Activated naive CD8-positive, alpha-beta T cell treated with anti-CD3 and anti-CD28 coated beads, Interleukin-2, amount 50 U/mL, for 24 hours (primary cell): Measurements from ENCODE around the gene TPSB2.

Experiments used
- ATAC-seq: fragments of 150-1000 bp; cut with Tn5 transposase; one replicate; pipeline ENCODE4 v1.10.0; 2021
- DNase-seq: peaks from one replicate; pipeline ENCODE4 v3.0.0; 2021
- H3K27ac Mint-ChIP-seq: one replicate; pipeline ENCODE4 v1.8.0; 2021; ENCODE audit warnings: mild to moderate bottlenecking, mixed read lengths
- H3K27me3 Mint-ChIP-seq: one replicate; pipeline ENCODE4 v1.8.0; 2021; ENCODE audit warnings: mixed read lengths
- H3K36me3 Mint-ChIP-seq: one replicate; pipeline ENCODE4 v1.8.0; 2021; ENCODE audit warnings: low read depth, mixed read lengths
- H3K4me1 Mint-ChIP-seq: one replicate; pipeline ENCODE4 v1.8.0; 2021; ENCODE audit warnings: mixed read lengths
- H3K4me3 Mint-ChIP-seq: one replicate; pipeline ENCODE4 v1.8.0; 2021; ENCODE audit warnings: mild to moderate bottlenecking, moderate library complexity, mixed read lengths
- H3K9me3 Mint-ChIP-seq: one replicate; pipeline ENCODE4 v1.8.0; 2021; ENCODE audit warnings: mixed read lengths

TPSB2 gene

DNA sequence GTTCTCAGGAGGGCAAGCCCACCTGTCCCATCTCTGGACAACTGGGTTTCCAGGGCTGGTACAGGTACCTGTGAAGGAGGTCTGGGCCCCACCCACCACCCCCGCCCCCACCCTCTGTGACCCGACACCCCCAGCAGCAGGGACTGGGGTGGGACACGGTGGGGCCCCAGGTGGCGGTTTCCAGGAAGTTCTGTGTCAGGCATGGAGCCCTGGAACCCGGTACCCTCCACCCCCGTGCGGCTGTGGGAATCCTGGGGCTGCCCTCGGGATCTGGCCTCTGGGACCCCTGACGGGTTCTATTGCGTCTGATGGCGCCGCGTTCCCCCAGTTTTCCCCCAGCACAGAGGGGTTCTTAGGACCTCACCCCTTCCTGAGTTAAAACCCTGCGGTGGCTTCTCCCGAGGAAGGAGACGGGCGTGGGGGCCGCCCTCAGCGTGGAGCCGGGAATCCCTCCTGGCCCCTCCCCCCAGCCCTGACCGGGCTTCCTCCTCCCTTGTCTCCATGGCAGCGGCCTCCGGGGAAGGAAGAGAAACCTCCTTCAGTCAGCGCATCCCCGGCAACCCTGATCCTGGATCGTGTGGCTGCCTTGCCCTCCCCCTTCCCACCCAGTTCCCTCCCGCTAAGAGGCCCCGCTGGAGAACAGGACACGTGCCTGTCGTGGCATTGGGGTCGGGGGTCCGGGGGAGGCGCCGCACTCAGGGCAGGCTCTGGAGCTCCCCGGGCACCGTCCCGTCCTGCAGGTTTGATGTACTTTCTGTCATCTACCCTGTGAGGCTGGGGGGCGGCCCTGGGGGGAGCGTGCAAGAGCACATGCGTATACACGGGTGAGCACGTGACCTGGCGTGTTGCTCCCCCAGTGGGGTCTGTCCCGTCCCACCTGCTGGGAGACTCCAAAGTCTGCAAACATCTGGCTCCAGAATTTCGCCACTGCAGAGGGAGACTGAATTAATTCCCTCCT is 46.8 kb downstream of the TPSB2 start:
- no peak overlapping the region for H3K27ac Mint-ChIP-seq
- ATAC-seq = no peak
- H3K27me3 Mint-ChIP-seq = no peaks in the 10 kb centered on the region
- no peaks in the 10 kb centered on the region for H3K36me3 Mint-ChIP-seq
- no peaks in the 10 kb centered on the region for H3K4me1 Mint-ChIP-seq
- no peaks in the 10 kb centered on the region for H3K9me3 Mint-ChIP-seq
- H3K4me3 Mint-ChIP-seq = no peak overlapping the region
- DNase-seq = no peak

DNA sequence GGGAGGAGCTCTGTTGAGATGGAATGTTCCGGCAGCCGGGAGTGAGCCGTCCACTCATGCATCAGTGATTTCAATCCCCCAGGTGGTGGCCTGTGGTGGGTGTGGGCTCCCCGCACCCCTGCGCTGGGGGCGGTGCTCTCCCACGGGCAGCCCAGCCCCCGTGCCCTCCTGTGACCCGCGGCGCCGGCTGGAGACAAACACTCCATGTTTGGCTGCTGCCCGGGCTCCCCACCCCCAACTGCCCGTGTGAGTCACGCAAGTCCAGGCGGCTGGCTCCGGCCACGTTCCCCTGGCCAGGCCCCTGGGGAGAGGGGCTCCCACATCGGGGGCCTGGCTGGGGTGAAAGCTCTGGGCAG is 47.7 kb downstream of the TPSB2 start:
- DNase-seq = no peak
- no peak for ATAC-seq
- H3K4me3 Mint-ChIP-seq = no peak overlapping the region
- no peaks in the 10 kb centered on the region for H3K27me3 Mint-ChIP-seq
- no peak overlapping the region for H3K27ac Mint-ChIP-seq
- H3K36me3 Mint-ChIP-seq = no peaks in the 10 kb centered on the region
- H3K9me3 Mint-ChIP-seq = no peaks in the 10 kb centered on the region
- H3K4me1 Mint-ChIP-seq = no peaks in the 10 kb centered on the region

DNA sequence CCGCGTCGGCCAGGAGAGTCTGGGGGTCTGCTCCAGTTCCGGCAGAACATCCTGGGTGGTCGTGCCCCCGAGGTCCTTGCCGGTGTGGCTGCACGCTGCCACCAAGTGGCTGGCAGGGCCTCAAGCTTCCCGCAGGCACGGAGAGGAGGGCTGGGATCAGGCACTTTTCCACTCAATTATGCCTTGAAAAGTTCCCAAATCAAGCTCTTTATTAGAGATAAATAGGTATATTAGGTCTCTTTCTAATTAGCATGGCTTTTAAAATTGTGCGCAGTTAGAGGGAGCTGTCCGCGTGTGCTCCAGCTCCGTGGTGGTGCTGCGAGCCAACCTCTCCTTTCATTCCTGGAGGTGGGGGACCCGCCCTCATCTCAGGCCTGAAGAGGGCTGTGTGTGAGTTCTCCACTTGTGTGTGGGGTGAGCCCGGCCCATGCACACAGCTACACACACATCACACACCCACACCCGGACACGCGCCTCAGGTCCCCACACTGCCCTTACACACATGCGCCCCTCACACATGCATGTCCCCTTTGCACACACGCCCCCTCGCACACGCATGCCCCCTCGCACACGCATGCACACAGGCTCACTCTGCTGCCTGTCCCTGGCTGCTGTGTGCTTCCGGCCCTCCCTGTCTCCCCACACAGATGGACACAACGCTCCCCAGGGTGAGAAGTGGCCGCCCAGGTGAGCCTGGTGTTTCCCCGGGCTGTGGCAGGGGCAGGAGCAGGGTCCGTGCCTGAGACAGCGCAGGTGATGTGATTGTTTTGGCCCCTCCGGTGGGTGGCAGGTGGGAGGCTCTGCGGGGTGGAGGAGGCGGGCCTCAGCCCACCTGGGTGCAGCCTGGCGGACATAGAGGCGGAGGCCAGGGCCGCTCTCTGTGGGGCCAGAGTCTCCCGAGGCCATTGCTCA is 48.3 kb downstream of the TPSB2 start:
- Mint-ChIP-seq H3K4me1 (no peaks in the 10 kb centered on the region), H3K27ac (no peak overlapping the region), H3K27me3 (no peaks in the 10 kb centered on the region), H3K36me3 (no peaks in the 10 kb centered on the region), H3K4me3 (no peak overlapping the region), H3K9me3 (no peaks in the 10 kb centered on the region)
- ATAC-seq (no peak), DNase-seq (no peak)

DNA sequence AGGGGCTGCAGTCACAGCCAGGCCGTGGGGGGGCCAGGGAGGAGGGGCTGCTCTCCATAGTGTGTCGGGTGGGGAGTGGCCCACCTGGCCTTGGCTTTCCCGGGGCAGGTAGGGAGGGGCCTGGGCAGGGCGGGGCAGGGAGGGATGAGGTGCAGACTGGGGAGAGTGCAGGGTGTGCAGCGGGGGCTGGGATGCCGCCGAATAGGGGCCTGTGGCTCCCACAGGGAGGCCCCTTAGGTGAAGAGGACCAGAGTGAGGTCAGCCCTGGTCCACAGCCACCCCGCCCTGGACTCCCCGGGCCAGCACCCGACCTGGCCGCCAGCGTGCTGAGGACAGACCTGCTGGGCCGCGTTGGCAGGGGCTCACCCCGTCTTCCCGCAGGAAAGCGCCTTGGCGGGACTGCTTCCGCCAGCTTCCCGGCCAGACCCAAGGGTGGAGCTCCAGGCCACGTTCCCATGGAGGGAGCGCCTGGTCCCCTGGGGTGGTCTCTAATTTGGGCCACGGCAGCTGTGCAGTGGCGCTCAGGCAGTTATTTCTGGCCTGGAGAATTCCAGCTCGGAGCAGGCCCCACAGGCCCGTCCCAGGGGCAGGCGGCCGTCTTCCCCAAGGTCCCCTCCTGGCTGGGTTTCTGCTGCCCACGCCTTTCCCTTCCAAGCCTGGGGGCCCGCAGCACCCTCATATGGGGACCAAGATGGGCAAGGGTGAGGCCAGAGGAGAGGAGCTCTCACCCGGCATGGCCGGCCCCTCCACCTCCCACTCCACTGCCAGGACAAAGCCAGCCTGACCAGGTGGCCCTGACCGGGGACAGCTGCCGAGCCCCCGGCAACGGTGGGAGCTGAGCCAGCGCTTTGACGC is 49.2 kb downstream of the TPSB2 start:
- H3K27ac Mint-ChIP-seq = no peak overlapping the region
- ATAC-seq (no peak), DNase-seq (no peak)
- no peaks in the 10 kb centered on the region for H3K36me3 Mint-ChIP-seq
- H3K4me3 Mint-ChIP-seq = no peak overlapping the region
- H3K9me3 Mint-ChIP-seq = no peaks in the 10 kb centered on the region
- no peaks in the 10 kb centered on the region for H3K4me1 Mint-ChIP-seq
- no peaks in the 10 kb centered on the region for H3K27me3 Mint-ChIP-seq
